ENCODE results near the gene CAMK1D. TPM values are rescaled to one million over a fixed set of nuclear protein-coding genes. Genes with fewer than 3 reads are reported as not detected.

Gene CAMK1D
- total RNA-seq, 1 donor from 2014 or later, result 2.3 TPM

DNA sequence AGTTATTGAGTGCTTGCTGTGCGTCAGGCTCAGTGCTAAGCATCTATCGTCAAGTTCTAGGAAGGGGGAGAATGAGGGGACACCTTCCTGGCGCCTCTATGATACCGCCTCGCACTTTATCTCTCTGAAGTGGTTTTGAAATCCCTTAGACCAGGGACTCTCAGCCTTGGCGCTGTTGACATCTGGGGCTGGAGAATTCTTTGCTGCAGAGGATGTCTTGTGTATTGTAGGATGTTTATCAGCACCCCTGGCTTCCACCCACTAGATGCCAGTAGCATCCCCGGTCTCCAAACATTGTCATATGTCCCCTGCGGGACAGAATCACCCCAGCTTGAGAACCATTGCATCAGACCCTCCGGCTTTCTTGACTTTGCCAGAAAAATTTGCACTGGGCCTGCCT, 366.7 kb downstream of the CAMK1D start:
- no peaks in the 10 kb centered on the region for H3K27me3 ChIP-seq (ENCODE audit: control insufficient read depth, insufficient read depth, low read length)
- H3K4me3 ChIP-seq (ENCODE audit: low read depth, low read length), result no peak overlapping the region
- no peak for DNase-seq (ENCODE audit: low read depth)
- TF ChIP-seq, protein P1, sequence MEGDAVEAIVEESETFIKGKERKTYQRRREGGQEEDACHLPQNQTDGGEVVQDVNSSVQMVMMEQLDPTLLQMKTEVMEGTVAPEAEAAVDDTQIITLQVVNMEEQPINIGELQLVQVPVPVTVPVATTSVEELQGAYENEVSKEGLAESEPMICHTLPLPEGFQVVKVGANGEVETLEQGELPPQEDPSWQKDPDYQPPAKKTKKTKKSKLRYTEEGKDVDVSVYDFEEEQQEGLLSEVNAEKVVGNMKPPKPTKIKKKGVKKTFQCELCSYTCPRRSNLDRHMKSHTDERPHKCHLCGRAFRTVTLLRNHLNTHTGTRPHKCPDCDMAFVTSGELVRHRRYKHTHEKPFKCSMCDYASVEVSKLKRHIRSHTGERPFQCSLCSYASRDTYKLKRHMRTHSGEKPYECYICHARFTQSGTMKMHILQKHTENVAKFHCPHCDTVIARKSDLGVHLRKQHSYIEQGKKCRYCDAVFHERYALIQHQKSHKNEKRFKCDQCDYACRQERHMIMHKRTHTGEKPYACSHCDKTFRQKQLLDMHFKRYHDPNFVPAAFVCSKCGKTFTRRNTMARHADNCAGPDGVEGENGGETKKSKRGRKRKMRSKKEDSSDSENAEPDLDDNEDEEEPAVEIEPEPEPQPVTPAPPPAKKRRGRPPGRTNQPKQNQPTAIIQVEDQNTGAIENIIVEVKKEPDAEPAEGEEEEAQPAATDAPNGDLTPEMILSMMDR (IDR thresholded peaks at IDR 0.05; ENCODE audit: insufficient read depth, low read length, poor library complexity, severe bottlenecking), result no peak
- H3K36me3 ChIP-seq (ENCODE audit: control insufficient read depth, insufficient read depth, low read length), result no peaks in the 10 kb centered on the region

DNA sequence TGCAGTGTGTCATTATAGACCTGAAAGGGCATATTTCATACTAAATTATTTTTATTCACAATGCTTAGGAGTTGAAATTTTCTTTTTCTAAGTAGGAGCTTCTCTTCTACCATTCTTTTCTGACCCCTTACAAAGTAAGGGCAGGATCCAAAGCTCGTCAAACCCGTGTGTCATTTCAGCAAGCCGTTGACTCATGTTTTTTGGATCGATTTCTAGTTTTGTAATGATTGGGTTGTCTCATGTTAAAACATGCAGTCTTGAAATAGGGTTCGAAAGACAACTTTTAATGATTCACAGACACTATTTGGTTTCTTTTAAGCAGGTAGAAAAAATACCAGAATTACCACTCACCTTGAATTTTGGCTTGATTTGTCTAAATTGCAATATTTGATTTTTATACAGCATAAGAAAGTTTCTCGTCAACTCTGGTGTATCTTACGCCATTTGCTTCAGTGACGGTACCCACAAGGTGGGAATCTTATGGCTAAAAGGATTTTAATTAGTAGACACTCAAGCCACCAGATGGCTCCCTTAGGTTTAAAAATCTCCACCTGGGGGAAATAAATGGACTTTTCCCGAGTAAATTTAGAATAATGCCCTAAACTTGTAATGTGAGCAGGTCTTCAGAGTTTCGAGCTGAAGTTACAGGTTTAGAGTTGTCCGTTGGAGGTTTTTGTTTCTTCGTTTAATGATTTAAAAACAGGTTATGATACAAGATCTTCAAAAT, 368.8 kb downstream of the CAMK1D start:
- DNase-seq (ENCODE audit: low read depth), result no peak

GRCh38 chr10:12719365-12719764, 370.0 kb downstream of the CAMK1D start:
- TF ChIP-seq, protein P1 (IDR thresholded peaks at IDR 0.05; ENCODE audit: insufficient read depth, low read length, poor library complexity, severe bottlenecking), result no peak
- Histone ChIP-seq H3K27me3 (ENCODE audit: control insufficient read depth, insufficient read depth, low read length) (no peaks in the 10 kb centered on the region), H3K4me3 (ENCODE audit: low read depth, low read length) (no peak overlapping the region), H3K36me3 (ENCODE audit: control insufficient read depth, insufficient read depth, low read length) (no peaks in the 10 kb centered on the region)
- DNase-seq (ENCODE audit: low read depth), result no peak

More for the DNA sequence above, 368.8 kb downstream of the CAMK1D start:
- Histone ChIP-seq H3K27me3 (ENCODE audit: control insufficient read depth, insufficient read depth, low read length) (no peaks in the 10 kb centered on the region), H3K4me3 (ENCODE audit: low read depth, low read length) (no peak overlapping the region), H3K36me3 (ENCODE audit: control insufficient read depth, insufficient read depth, low read length) (no peaks in the 10 kb centered on the region)
- TF ChIP-seq, protein P1 (IDR thresholded peaks at IDR 0.05; ENCODE audit: insufficient read depth, low read length, poor library complexity, severe bottlenecking), result peak; percentile 17

GRCh38 chr10:12720217-12720981, 371.1 kb downstream of the CAMK1D start:
- H3K4me3 ChIP-seq (ENCODE audit: low read depth, low read length), result no peak overlapping the region

DNA sequence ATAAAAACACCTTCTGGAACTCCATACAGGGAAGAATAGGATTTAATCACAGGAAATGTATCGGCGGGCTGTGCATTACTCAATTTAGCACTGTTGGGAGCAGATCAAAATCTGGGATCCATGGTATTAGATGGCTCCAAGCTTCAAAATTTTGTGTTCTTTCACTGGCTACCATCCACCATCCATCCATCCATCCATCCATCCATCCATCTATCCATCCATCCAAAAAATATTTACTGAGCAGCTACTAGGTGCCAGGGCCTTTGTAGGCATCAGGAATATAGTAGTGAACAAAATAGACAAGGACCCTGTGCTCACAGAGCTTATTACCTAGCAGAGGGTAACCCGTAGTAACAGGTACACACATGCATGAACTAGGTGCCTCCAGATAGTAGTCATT, 372.0 kb downstream of the CAMK1D start:
- H3K4me3 ChIP-seq (ENCODE audit: low read depth, low read length), result no peak overlapping the region
- TF ChIP-seq, protein P1 (IDR thresholded peaks at IDR 0.05; ENCODE audit: insufficient read depth, low read length, poor library complexity, severe bottlenecking), result no peak
- no peaks in the 10 kb centered on the region for H3K36me3 ChIP-seq (ENCODE audit: control insufficient read depth, insufficient read depth, low read length)
- H3K27me3 ChIP-seq (ENCODE audit: control insufficient read depth, insufficient read depth, low read length), result no peaks in the 10 kb centered on the region
- DNase-seq (ENCODE audit: low read depth), result no peak

More at GRCh38 chr10:12720217-12720981, 371.1 kb downstream of the CAMK1D start:
- Histone ChIP-seq H3K36me3 (ENCODE audit: control insufficient read depth, insufficient read depth, low read length) (no peaks in the 10 kb centered on the region), H3K27me3 (ENCODE audit: control insufficient read depth, insufficient read depth, low read length) (no peaks in the 10 kb centered on the region)
- TF ChIP-seq, protein P1 (IDR thresholded peaks at IDR 0.05; ENCODE audit: insufficient read depth, low read length, poor library complexity, severe bottlenecking), result no peak
- peak; percentile 94 for DNase-seq (ENCODE audit: low read depth)

Data from kidney epithelial cell (primary cell).